Stimulated activated CD4-positive, alpha-beta T cell treated with anti-CD3 and anti-CD28 coated beads, Interleukin-4, amount 100 ng/mL, for 4 hours (primary cell): ENCODE measurements around the gene CLCN6.

ENCODE experiments used
- DNase-seq, 2 experiments: peaks; one replicate each; pipeline ENCODE4 v3.0.0-alpha.2; 2020

CLCN6 gene, protein sequence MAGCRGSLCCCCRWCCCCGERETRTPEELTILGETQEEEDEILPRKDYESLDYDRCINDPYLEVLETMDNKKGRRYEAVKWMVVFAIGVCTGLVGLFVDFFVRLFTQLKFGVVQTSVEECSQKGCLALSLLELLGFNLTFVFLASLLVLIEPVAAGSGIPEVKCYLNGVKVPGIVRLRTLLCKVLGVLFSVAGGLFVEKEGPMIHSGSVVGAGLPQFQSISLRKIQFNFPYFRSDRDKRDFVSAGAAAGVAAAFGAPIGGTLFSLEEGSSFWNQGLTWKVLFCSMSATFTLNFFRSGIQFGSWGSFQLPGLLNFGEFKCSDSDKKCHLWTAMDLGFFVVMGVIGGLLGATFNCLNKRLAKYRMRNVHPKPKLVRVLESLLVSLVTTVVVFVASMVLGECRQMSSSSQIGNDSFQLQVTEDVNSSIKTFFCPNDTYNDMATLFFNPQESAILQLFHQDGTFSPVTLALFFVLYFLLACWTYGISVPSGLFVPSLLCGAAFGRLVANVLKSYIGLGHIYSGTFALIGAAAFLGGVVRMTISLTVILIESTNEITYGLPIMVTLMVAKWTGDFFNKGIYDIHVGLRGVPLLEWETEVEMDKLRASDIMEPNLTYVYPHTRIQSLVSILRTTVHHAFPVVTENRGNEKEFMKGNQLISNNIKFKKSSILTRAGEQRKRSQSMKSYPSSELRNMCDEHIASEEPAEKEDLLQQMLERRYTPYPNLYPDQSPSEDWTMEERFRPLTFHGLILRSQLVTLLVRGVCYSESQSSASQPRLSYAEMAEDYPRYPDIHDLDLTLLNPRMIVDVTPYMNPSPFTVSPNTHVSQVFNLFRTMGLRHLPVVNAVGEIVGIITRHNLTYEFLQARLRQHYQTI

DNA sequence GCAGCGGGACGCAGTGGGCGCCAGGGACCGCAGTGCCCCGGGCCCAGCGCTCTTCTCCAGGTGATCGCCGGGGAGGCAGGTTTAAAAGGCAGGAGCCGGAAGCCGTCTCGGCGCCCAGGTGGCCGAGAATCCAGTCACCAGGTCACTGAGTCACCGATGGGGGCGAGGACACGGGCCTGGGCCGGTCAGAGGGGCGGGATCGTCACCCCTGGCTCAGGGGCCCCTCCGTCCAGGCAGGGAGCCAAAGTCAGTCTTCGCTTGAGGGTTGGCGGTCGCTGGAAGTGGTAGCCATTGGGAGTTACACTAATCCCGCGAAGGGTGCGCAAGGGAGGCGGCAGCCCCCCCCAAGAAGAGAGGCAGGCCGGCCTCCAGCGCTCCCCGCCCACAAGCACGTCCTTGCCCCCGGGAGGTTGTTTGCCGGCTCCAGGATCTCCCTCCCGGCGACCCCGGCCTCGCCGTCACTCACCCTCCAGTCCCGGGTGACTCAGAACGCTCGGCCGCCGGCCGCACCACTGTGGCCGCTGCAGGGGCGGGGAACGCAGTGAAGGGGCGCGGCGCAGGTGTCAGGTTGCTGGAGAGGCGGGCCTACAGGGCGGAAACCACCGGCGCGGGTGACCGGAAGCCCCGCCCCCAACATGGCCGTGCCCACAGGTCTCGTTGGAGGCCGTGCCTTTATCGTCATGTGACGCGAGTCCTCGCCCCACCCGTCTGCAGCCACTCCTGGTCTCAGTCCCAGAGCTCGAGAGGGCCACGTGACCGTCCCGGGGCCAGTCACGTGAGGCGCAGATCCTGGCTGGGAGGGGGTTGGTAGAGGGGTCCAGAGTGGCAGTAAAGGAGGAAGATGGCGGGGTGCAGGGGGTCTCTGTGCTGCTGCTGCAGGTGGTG lies at the start of gene CLCN6, which contains the start of gene MTHFR:
CLCN6 (plus strand) TSS at position 770 of the 885 bp plus-strand sequence; CDS start at position 842, 72 bp downstream.
MTHFR (minus strand) TSS at position 543 of the 885 bp plus-strand sequence. CDS start 2,848 bp downstream, outside the sequence.
- DNase-seq: peak; percentile 97

DNA sequence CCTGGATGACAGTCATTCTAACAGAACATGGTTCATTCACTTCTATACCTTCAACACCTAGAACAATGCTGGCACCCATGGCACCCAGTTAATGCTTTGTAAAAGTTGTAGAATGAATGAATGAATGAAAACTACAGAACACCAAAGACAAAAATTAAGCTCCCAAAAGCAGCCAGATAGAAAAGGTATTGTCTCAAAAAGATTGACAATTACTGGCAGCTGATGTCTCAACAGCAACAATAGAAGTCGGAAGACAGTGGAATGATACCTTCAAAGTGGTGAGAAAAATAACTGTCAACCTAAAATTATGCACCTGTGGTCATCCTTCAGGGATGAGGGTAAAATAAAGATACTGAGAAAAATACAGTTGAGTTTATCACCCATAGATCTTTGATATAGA lies 48.9 kb upstream of the CLCN6 start:
- DNase-seq: no peak

DNA sequence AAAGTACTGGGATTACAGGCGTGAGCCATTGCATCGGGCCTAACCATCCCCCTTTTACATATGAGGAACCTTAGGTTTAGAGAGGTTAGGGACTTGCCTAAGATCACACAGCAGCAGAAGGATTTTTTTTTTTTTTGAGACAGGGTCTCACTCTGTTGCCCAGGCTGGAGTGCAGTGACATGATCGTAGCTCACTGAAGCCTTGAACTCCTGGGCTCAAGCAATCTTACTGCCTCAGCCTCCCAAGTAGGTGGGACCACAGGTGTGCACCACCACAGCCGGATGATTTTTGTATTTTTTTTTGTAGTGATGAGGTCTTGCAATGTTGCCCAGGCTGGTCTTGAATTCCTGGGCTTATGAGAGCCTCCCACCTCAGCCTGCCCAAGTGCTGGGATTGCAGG lies 46.2 kb upstream of the CLCN6 start:
- no peak for DNase-seq

DNA sequence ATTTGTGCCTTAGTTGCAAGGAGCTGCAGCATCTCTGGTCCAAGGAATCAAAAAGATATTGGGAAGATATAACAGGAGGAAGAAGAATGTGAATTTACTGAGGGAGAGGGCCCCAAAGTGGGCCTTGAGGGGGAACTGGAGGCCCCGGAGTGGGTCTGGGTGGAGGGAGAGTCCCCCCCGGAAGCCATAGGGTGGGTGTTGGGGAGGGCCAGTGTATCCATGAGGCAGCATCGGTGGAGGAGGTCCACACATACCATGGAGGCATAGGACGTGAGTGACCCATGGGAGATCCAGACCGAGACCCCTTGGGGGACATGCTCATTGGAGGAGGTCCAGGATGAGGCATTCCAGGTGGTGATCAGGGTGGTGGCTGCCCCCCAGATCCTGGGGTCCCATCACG lies 44.7 kb upstream of the CLCN6 start:
- DNase-seq: no peak

DNA sequence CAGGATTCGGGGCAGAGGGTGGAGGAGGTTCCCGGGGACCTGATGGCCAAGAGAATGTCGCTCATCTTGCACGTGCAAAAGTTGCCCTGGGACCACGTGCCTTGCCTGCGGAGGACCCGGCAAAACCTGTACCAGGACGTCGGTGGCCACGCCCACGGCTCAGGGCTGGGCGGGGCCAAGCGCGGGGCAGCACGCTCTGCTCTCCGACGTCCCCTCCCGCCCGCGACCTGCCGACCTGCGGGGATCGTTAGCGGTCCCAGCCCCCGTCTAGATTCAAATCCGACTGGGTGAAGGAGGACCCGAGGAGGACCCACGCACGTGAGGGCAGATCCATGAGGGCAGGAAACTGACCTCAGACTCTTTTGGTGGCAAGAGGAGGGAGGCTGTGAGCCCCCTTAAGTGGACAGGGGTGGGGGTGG lies 44.0 kb upstream of the CLCN6 start, which contains the start of gene C1orf167:
C1orf167 (plus strand) TSS at position 206 of the 419 bp plus-strand sequence. CDS start 2,208 bp downstream, outside the sequence.
- peak in 1 of 2 experiments; percentile 37 for DNase-seq

DNA sequence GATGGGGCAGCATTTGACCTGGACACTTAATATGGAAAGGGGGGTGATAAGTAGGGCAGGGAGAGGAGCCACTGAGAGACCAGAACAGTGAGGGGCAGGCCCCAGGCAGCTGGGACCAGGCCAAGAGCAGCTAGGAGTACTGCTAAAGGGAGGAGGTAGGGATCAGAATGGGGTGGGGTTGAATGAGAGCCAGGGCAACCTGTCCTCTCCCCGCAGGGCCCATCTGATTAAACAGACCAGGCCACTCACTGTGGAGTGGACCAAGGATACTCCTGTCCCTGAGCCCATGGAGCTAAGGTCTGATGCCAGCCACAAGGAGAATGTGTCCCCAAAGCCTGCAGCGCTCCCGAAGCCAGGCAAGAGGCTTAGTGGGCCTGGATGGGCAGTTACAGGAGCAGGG lies 41.9 kb upstream of the CLCN6 start:
- DNase-seq: no peak

DNA sequence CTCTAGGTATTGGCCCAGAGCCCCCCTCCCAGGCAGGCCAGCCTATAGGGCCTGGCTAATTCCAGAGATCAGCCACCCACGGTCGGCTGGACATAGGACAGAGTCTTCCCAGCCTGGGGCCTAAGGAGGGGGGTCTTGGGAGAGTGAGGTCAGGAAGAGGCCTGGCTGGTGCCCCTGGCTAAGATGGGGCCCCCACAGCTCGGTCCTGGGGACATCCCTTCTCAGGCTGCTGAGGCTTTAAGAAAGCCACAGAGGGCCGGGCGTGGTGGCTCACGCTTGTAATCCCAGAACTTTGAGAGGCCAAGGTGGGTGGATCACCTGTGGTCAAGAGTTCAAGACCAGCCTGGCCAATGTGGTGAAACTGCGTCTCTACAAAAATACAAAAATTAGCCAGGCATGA lies 41.5 kb upstream of the CLCN6 start:
- no peak for DNase-seq

DNA sequence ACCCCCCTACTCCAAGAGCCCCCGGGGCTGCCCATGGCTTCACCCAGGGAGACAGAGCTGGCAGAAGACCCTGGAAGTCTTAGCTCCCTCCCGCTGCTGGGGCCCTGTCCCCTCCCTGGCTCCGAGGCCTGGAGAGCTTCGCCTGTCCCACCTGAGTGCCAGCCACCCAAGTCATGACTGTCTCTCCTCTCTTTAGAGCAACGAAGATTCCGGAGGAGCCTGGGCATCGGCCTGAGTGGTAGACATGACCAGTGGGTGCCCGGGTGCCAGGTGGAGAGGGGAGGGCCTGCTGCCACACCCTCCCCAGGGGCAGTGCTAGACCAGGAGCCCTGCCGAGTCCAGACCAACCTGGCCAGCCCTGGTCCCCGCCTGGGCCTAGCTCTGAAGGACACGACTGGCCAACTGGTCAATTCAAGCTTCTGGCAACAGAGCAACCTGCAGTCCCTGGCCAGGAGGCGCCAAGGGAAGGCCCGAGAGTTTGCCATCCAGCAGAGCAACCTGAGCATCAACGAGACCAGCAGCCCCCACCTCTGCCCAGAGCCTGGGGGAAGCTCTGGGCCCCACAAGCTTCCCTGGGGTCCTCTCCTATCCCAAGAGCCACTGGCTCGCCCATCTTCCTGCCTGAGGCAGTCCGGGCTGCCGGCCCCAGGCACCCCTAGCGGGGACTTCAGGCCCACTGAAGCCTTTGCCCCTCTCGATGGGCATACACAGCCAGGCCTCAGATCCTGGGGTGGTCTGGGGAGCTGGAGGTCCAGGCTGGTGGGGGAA lies 40.1 kb upstream of the CLCN6 start:
- DNase-seq: no peak

DNA sequence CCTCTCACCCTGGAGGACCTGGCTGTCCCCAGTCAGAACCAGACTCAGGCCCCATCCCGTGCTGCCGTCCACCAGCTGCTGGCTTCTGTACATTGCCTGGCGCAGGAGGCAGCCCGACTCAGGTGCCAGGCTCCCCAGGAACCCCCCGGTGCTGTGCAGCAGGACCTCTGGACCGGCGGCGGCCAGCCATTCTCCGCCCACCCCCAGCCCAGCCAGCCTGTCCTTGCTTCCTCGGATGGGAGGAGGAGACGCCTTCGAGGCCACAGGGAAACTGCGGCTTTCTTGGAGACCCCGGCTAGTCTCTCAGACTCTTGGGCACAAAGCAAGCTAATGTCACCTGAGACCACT lies 39.6 kb upstream of the CLCN6 start:
- no peak for DNase-seq

DNA sequence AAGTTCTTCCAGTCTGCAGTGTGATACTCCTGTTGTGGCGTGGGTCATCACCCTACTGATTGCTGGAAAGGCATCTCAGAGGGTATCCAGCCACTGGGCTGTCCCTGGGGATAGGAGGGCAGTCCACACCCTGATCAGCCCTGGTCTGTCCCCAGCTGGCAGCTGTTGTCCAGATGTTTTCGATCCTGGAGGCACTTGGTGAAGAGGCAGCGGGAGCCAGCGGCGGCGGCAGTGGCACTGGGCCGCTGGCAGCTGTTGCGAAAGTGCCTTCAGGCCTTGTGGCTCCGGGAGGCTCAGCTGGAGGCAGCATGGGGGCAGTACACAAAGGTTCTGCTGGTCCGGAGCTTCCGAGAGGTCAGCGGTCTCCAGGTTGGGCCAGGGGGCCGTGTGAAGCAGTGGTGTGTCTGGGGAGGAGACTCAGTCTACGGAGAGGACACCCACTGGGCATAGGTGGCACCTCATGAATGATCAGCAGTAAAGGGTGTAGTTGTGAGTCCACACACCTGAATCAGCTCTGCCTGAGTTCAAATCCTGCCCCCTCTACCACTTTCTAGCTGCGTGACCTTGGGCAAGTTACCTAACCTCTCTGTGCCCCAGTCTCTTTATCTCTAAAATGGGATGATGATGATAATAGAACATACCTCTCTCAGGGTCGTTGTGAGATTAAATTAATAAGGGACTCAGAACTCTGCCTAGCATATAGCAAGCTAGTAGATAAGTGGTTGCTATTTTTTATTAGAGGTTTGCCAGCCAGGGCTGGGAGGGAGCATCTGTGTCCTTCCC lies 37.9 kb upstream of the CLCN6 start:
- no peak for DNase-seq

DNA sequence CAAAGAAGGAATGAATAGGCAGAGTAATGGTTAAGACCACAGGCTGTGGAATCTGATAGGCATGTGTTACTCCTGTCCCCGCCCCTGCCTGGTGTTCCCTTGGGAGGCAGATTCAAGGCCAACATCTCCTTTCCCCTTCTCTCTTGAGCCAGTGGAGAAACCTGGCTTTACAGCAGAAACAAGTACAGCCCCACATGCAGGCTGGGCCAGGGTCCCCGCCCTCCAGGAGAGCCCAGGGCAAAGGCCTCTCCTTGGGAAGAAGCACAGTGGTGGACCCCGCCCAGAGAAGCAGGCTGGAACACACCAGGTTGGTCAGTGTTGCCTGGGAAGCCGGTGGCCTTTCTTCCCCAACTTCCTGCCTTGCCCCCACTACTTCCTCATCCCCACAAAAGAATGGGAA lies 37.2 kb upstream of the CLCN6 start:
- DNase-seq: no peak

DNA sequence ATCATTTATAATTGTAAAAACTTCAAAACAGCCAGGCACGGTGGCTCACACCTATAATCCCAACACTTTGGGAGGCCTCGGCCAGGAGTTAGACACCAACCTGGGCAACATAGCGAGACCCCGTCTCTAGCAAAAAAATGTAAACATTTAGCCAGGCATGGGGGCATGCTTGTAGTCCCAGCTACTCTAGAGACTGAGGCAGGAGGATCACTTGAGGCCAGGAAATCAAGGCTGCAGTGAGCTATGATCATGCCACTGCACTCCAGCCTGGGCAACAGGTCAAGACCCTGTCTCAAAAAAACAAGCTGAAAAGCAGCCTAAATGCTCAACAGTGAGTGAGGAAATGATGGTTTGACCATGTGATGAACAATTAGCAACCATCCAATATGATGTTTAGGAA lies 36.7 kb upstream of the CLCN6 start:
- DNase-seq: no peak

DNA sequence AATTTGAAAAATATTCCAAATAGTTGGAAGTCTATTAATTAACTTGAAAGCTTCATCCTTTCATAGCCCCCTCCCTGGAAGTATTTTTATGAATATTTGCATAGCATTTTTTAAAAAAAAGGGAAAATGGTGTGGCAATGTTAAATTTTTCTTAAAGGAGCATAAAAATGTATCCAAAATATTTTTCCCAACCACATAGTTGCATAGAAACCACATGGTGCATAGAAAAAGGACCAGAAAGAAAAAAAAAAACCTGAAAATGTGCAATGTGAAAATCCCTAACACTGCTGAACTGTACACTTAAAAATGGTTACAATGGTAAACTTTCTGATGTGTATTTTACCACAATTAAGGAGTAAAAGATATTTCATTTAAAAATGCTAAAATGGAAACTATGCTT lies 36.0 kb upstream of the CLCN6 start:
- DNase-seq: no peak

DNA sequence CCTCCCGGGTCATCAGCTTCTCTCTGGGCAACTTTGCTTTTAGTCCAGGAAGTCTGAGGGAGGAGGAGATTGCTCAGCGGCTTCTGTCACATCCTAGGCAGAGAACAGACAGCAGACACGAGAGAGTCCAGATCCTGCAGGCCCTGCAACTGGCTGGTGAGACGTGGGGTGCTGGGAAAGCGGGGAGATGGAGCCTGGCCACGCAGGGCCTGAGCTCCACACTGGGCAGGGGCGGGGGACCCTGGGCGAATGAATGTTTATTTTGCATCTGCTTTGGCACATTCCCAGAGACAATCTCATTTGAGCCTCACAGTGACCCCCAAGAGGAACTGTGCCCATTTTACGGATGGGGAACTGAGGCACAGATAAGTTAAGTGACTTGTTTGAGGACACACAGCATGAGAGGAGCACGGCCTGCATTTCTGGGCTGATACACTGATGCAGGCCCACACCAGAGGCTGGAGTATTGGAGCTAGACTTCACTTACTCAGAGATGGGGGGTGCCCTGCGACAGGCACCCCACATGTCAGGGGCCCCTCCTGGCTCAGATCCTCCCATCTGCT lies 34.4 kb upstream of the CLCN6 start:
- DNase-seq: no peak

DNA sequence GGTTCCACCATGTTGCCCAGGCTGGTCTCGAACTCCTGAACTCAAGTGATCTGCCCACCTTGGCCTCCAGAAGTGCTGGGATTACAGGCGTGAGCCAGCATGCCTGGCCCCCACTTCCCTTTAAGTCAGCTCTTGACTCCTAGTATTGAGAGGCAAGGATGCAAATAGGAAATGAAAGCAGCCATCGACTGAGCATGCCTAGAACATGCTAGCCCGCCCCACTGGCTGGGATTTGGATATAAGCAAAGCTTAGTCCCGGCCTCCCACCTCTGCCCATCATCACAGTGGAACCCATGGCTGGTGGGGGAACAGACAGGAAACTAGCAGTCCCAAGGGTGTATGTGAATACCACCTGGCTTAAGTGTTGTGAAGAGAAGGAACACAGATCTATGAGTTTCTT lies 33.5 kb upstream of the CLCN6 start:
- no peak for DNase-seq

DNA sequence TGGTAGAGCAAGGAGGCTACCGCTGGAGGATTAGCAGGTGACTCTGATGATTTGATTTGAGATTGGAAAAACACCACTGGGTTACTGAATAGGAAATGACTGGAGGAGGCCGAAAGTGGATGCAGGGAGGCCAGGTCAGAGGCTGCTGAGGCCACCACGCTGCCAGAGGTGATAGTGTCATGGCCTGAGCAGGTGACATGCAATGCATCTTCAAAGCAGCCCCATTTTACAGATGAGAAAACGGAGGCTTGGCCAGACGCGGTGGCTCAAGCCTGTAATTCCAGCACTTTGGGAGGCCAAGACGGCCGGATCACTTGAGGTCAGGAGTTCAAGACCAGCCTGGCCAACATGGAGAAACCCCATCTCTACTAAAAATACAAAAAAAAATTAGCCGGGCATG lies 31.2 kb upstream of the CLCN6 start:
- DNase-seq: no peak

DNA sequence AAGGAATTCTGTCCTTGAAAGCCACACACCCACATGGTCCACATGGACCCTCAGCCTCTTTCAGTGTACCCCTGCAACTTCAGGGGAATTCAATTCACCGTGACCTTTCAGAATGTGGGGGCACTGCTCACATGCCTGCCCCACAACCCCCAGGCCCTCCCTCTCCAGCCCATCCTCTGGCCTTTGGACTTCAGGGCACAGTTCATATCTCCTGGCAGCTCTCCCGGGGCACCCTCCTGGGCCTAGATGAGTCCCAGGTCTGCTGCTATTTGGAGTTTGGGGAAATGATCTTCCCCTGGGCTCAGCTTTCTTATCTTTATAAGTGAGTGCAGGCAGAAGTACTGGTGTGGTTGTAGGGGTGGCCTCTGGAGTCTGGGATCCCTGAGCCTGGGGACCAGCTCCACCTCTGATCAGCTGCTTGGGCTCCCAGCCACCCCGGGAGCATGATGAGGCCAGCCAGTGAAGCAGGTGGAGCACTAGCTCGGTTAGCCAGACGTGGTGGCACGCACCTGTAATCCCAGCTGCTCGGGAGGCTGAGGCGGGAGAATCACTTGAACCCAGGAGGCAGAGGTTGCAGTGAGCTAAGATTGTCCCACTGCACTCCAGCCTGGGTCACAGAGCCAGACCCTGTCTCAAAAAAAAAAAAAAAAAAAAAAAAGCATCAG lies 28.2 kb upstream of the CLCN6 start:
- no peak for DNase-seq

DNA sequence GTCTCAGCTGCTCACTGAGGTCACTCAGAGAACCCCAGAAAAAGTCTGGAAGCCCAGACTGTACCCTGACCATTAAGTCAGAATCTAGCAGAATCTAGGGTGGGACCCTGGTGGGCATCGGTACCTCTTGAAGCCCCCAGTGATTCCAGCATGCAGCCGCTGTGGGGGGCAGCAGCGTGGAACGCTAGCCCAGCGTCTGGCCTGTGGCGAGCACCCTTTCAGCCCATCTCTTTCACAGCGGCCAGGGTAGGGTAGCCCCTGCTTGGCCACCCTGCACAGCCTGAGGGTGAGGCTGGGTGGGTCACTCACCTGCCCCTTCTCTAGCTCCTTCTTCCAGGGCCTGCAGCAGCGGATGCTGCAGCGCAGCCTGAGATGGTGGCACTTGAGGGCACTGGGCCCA lies 27.7 kb upstream of the CLCN6 start:
- no peak for DNase-seq

DNA sequence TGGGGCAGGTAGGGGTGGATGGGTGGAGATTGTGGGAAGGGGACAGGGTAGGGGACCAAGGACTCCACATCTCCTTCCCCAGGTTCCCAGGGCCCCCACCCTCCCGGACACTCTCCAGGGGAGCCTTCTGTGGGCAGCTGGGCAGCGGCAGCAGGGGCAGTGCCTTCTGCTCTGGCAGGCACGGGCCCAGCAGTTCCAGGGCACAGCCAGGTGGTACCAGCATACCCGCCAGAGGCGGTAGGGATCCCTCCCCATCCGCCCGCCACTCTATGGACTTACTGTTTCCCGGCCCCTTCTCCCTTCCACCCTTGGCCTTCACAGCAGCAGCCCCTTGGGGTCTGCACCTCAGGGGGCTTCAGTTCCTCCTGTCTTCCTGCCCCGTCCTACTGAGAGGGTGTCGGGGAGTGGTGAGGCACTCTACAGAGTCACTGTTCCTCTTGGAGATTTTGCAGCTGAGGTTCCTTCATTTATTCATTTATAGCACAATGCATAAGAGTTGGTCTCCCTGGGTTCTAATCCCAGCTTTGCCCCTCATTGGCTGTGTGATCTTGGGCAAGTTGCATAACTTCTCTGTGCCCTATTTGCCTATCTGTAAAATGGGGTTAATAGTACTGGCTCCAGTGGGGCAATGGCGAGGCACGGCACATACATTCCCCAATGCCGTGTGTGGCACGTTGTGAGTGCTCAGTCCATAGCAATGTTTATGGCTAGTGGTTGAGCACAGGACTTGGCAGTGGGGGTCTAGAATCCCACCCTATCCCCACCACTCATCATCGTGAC lies 27.0 kb upstream of the CLCN6 start:
- DNase-seq: no peak
